A673 (cell line): ENCODE measurements around the gene MESP1. TPM values are rescaled to one million over a fixed set of nuclear protein-coding genes. Genes with fewer than 3 reads are reported as not detected.

Experiments
- BruUV-seq: library from RNA; stranded (reverse); fragments of 400-500 nt; replicated peaks from 2 replicates; lab custom pipeline; 2021; lab: Mats Ljungman, UMichigan
- CTCF ChIA-PET: fragments of 300-600 bp; sonication (Branson Sonifier 250); formaldehyde crosslinking; loops from one replicate; lab custom pipeline; 2022; ENCODE audit warnings: antibody characterized with exemption; lab: Charles Lee
- POLR2A ChIA-PET: fragments of 300-600 bp; sonication (Branson Sonifier 250); formaldehyde crosslinking; loops from one replicate; lab custom pipeline; 2022; ENCODE audit warnings: antibody characterized with exemption; ENCODE audit not compliant: low non-redundant PET; lab: Charles Lee
- DNase-seq: peaks from one replicate; pipeline ENCODE4 v3.0.0-alpha.2; 2015; ENCODE audit warnings: low spot score
- H3K27ac ChIP-seq: fragments of 200-600 bp; sonication (generic); 2 replicates; pipeline ENCODE4 v1.5.1; 2016; ENCODE audit warnings: mixed run types, low read depth, mild to moderate bottlenecking, mixed read lengths, antibody characterized with exemption, low read length; ENCODE audit not compliant: poor library complexity, severe bottlenecking
- H3K27me3 ChIP-seq: fragments of 200-600 bp; sonication (generic); replicated peaks from 2 replicates; pipeline ENCODE4 v1.6.1; 2017; ENCODE audit warnings: mixed run types, low read depth, mild to moderate bottlenecking, mixed read lengths, antibody characterized with exemption, low read length; ENCODE audit not compliant: insufficient read depth, poor library complexity
- H3K36me3 ChIP-seq: fragments of 200-600 bp; sonication (generic); 2 replicates; pipeline ENCODE4 v1.6.1; 2016; ENCODE audit warnings: mixed run types, mild to moderate bottlenecking, mixed read lengths, antibody characterized with exemption, low read length; ENCODE audit not compliant: insufficient read depth, poor library complexity, severe bottlenecking
- H3K4me1 ChIP-seq: fragments of 200-600 bp; sonication (generic); 2 replicates; pipeline ENCODE4 v1.6.1; 2017; ENCODE audit warnings: mixed run types, mild to moderate bottlenecking, mixed read lengths, antibody characterized with exemption, low read length; ENCODE audit not compliant: insufficient read depth, poor library complexity, severe bottlenecking
- H3K4me3 ChIP-seq: fragments of 200-600 bp; sonication (generic); 2 replicates; pipeline ENCODE4 v1.5.1; 2016; ENCODE audit warnings: low read depth, mixed run types, mild to moderate bottlenecking, mixed read lengths, low read length; ENCODE audit not compliant: poor library complexity, severe bottlenecking
- H3K9me3 ChIP-seq: fragments of 200-600 bp; sonication (generic); 2 replicates; pipeline ENCODE4 v1.6.1; 2016; ENCODE audit warnings: mixed run types, low read depth, mild to moderate bottlenecking, mixed read lengths, antibody characterized with exemption, low read length; ENCODE audit not compliant: poor library complexity, severe bottlenecking
- CTCF ChIP-seq: fragments of 300-800, 200-600 bp; sonication (generic); conservative IDR thresholded peaks from 2 replicates; pipeline ENCODE4 v1.5.1; 2017; ENCODE audit warnings: low read depth, mild to moderate bottlenecking, antibody characterized with exemption, low read length, moderate library complexity, mixed read lengths
- EZH2 ChIP-seq: fragments of 200-600 bp; sonication (generic); IDR thresholded peaks from 2 replicates; pipeline ENCODE4 v1.6.1; 2017; ENCODE audit warnings: borderline replicate concordance, low read depth, mild to moderate bottlenecking, mixed read lengths, antibody characterized with exemption, low read length; ENCODE audit not compliant: poor library complexity, severe bottlenecking
- intact Hi-C: fragments of 100-400 bp; cut with micrococcal nuclease; formaldehyde crosslinking; loops from one replicate; pipeline ENCODE4 v1.10.0; 2022; ENCODE audit not compliant: unreplicated experiment
- total RNA-seq: library from RNA; stranded (reverse); gene quantifications from 2 replicates; pipeline ENCODE4 v1.2.3, GENCODE V29; 2021

The MESP1 gene
- total RNA-seq, 1 experiment from 2014 or later = 6.5 TPM

GRCh38 chr15:89765694-89766093, 14.6 kb upstream of the MESP1 start:
- no peaks in the 10 kb centered on the region for H3K36me3 ChIP-seq
- peaks cover 5% of the 10 kb centered on the region for H3K4me1 ChIP-seq
- H3K4me3 ChIP-seq = no peak overlapping the region
- DNase-seq = no peak
- no TSS peak for BruUV-seq
- POLR2A ChIA-PET = interaction anchor here (0.6 kb wide), 1 partner anchor 383 kb away, joined by 3 read pairs; no protein-coding TSS in a partner anchor
- H3K27ac ChIP-seq = no peak overlapping the region
- TF ChIP-seq CTCF (no peak), EZH2 (no peak)
- intact Hi-C loops = no loop called here
- CTCF ChIA-PET = interaction anchor here (0.6 to 0.7 kb wide), 2 partner anchors 109 to 359 kb away, joined by 3 read pairs; no protein-coding TSS in a partner anchor
- H3K27me3 ChIP-seq = no peaks in the 10 kb centered on the region
- no peaks in the 10 kb centered on the region for H3K9me3 ChIP-seq

GRCh38 chr15:89761929-89762328, 10.9 kb upstream of the MESP1 start:
- Histone ChIP-seq H3K4me1 (peaks cover 12% of the 10 kb centered on the region), H3K27me3 (no peaks in the 10 kb centered on the region), H3K36me3 (no peaks in the 10 kb centered on the region), H3K4me3 (no peak overlapping the region), H3K27ac (no peak overlapping the region), H3K9me3 (no peaks in the 10 kb centered on the region)
- no peak for DNase-seq
- ChIA-PET CTCF (interaction anchor here (2.0 kb wide), 1 partner anchor 114 kb away, joined by 61 read pairs; no protein-coding TSS in a partner anchor), POLR2A (no interaction called here)
- TF ChIP-seq EZH2 (no peak), CTCF (no peak)
- no TSS peak for BruUV-seq
- intact Hi-C loops = loop anchor here (2.0 kb wide), 1 partner anchor 325 kb away; no protein-coding TSS in a partner anchor

- CTCF ChIA-PET = interaction anchor here (0.6 to 2.0 kb wide), 9 partner anchors 9 to 962 kb away, joined by 3 to 61 read pairs (median 6); partner anchors contain the start of gene MESP1
- Histone ChIP-seq H3K9me3 (no peaks in the 10 kb centered on the region), H3K27ac (no peak overlapping the region), H3K27me3 (no peaks in the 10 kb centered on the region), H3K4me1 (peaks cover 12% of the 10 kb centered on the region), H3K36me3 (no peaks in the 10 kb centered on the region), H3K4me3 (no peak overlapping the region)
- DNase-seq = no peak
- intact Hi-C loops = loop anchor here (2.0 kb wide), 1 partner anchor 326 kb away; no protein-coding TSS in a partner anchor
- POLR2A ChIA-PET = interaction anchor here (0.6 kb wide), 1 partner anchor 152 kb away, joined by 8 read pairs; no protein-coding TSS in a partner anchor
- no TSS peak for BruUV-seq
- no peak for TF ChIP-seq CTCF
- no peak for TF ChIP-seq EZH2
Observed at GRCh38 chr15:89761009-89761831, 10.2 kb upstream of the MESP1 start.
